ENCODE data around the gene TTYH3. TPM values are rescaled to one million over a fixed set of nuclear protein-coding genes. Genes with fewer than 3 reads are reported as not detected.
"Not testable (repeated sequence)": the region's sequence is repeated elsewhere in the genome, so short reads cannot be mapped to it uniquely, and the experiment has no call there.

The TTYH3 gene
- total RNA-seq, 1 experiment from 2014 or later = 18.3 TPM

DNA sequence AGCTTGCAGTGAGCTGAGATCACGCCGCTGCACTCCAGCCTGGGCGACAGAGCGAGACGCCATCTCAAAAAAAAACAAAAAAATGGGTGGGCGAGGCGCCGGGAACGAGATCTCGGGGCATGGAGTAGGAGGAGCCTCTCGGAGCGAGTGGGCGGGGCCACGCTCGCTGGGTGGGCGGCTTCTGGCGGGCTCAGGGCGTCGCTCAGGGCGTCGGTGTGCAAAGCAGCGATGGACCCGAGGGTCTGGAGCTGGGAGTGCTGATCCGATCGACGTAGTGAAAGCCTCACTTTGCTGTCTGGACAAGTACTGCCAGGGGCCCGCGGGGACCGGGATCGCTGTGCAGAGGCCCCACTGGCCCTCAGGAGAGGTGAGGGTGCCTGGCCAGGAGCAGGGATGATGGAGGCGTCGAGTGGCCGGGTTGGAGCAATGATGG is 33.6 kb downstream of the TTYH3 start:
- DNase-seq (ENCODE audit: low read depth) = no peak

DNA sequence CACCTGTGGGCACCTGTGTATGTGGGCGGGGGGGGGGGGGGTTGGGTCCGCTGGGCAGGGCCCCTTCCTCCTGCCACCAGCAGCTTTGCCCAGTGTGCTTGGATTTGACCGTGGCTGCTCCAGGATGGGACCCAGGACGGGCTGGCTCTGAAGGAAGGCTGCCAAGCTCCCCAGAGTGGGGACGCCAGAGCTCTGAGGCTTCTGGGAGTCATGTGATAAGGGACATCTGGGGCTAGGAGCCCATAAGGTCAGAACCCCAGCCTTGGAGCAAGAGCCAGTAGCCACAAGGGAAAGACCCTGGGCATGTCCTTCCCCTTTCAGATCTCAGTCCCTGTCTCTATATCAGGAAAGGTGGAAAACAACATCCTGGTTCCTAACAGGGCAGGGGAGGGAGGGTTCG is 34.4 kb downstream of the TTYH3 start:
- no peak for DNase-seq (ENCODE audit: low read depth)

DNA sequence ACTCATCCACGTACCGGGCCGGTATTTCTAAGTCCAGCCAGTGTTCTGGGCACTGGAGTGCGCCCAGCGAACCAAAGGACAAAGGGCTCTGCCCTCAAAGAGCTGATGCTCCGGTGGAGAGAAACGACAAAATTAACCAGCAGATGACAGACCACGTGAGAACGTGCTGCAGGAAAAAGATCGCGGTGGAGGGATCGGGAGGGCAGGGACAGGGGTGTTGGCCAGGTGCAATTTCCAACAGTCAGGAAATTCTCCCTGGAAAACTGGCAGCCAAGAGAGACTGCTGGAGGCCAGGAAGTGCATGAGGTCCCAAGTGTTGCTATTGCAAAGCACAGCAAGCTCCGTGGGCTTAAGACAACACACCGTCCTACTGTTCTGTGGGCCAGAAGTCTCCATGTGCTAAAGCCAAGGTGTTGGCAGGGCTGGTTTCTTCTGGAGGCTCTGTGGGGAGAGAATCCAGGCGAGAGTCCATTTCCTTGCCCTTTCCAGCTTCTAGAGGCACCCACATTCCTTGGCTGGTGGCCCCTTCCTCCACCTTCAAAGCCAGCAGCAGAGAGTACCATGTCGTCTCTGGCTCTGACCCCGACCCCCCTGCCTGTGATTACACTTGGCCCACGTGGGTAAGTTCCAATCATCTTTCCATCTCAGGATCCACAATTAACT is 34.9 kb downstream of the TTYH3 start:
- no peak for DNase-seq (ENCODE audit: low read depth)

GRCh38 chr7:2667843-2668242 is 36.1 kb downstream of the TTYH3 start:
- DNase-seq (ENCODE audit: low read depth) = no peak

GRCh38 chr7:2668401-2668800 is 36.6 kb downstream of the TTYH3 start:
- DNase-seq (ENCODE audit: low read depth) = no peak

DNA sequence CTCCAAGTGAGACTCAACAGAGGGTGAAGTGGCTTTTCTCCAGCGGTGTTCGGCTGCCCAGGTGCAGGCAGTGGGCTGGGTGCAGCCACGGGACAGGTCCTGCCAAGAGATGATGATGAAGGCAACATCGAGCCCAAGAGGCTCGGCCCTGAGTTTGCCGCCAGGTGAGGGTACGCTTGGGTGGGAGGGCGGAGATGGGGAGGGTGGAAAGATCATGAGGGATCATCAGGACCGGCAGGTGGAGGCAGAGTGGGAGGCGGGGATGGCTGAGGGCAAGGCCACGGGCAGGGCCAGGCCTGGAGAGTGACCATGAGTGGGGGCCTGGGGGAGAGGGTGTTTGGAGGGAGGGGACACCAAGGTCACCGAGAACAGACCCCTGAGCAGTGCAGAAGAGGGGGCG is 38.4 kb downstream of the TTYH3 start:
- no peak for DNase-seq (ENCODE audit: low read depth)

GRCh38 chr7:2670720-2671391 is 39.1 kb downstream of the TTYH3 start:
- peak; percentile 79 for DNase-seq (ENCODE audit: low read depth)

- not testable (repeated sequence) for DNase-seq (ENCODE audit: low read depth)
Observed at GRCh38 chr7:2673214-2673613, 41.4 kb downstream of the TTYH3 start.

- DNase-seq (ENCODE audit: low read depth) = no peak
Observed at GRCh38 chr7:2673934-2674333, 42.1 kb downstream of the TTYH3 start.

DNA sequence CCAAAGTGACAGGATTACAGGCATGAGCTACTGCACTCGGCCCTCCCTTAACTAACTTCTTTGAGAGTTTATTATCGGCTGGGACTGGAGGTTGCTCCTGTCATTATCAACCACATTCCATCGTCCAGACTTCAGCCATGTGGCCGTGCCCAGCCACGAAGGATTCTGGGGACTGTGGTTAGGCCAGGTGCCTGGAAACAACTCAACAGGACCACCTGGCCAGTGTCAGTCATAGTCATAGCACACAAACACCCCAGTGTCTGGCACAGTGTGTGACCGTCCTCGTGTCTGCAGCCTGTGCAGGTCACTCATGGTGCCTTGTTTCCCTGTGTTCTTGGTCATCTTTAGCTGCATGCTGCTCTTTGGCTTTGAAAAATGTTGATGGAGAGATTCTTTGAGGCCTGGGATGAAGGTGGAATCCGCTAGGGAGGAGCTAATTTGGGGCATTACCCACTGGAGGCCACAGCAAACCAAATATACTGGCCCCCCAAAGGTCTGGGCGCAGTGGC is 43.5 kb downstream of the TTYH3 start:
- no peak for DNase-seq (ENCODE audit: low read depth)

GRCh38 chr7:2676576-2676975 is 44.8 kb downstream of the TTYH3 start:
- DNase-seq (ENCODE audit: low read depth) = not testable (repeated sequence)

GRCh38 chr7:2678454-2678853 is 46.7 kb downstream of the TTYH3 start:
- not testable (repeated sequence) for DNase-seq (ENCODE audit: low read depth)

GRCh38 chr7:2679135-2680127 is 47.6 kb downstream of the TTYH3 start:
- DNase-seq (ENCODE audit: low read depth) = not testable (repeated sequence)

- DNase-seq (ENCODE audit: low read depth) = no peak
Observed at GRCh38 chr7:2680256-2680655, 48.5 kb downstream of the TTYH3 start.

DNA sequence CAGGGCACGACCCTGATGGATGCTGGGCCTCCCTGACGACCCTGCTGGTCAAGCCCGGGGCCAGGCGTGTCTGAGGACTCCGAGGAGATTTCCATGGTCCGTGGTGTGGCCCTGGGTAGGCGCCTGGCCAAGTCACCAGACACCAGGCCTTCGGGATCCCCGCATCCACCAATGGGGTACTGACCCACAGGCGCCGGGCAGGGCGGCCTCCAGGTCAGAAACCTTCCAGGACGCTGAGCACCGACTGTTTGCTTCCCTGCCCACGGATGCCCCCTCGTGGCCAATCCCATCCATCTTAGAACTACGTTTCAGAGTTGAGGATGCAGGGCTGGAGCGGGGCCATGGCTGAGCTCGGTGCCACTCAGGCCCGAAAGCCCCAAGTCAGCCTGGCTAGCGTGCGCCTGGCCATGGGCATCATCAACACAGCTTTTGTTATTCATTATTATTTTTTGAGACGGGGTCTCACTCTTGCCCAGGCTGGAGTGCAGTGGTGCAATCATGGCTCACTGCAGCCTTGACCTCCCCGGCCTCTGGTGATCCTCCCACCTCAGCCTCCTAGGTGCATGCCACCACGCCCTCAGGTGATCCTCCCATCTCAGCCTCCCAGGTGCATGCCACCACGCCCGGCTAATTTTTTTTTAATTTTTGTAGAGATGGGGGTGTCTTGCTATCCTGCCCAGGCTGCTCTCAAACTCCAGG is 49.2 kb downstream of the TTYH3 start:
- peak; percentile 82 for DNase-seq (ENCODE audit: low read depth)

DNA sequence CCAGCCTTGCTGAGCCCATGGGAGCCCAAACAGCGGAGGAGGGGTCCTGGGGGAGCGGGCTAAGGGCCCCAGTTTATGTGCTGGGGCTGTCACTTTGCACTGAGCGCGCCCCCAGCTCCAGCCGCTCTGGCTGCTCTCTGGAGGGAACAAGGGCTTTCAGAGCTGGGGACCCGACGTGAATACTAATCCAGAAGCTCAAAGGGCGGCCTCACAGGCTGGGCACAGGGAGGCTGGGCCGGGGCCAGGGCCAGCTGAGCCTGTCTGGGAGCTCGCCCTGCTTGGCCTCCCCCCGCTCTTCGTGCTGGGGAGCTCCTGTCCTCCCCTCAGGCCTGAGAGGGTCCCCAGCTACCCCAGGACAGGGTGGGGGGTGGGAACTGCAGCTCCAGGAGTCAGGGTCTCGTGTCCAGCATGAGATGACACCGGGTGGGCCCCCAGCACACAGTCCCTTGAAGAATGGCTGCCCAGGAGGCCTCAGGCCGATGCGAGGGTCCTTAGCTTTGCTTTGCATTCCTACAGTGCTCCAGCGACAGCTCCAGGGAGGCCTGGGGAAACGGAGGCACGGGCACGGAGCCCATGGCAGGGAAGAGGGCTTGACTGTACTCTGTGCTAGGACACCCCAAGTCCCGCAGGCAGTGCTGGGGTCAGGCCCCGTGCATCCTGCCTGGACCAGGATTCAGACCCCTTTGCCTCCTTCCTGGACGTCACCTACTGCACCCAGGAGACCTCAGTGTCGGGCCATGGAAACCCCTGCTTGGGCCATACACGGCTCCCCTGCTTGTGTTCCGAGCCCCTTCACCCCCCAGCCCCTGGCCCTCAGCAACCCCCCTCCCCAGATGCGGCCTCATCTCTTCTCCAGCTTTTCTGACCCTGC is 50.4 kb downstream of the TTYH3 start:
- no peak for DNase-seq (ENCODE audit: low read depth)

- DNase-seq (ENCODE audit: low read depth) = no peak
Observed at GRCh38 chr7:2684501-2684900, 52.7 kb downstream of the TTYH3 start.

DNA sequence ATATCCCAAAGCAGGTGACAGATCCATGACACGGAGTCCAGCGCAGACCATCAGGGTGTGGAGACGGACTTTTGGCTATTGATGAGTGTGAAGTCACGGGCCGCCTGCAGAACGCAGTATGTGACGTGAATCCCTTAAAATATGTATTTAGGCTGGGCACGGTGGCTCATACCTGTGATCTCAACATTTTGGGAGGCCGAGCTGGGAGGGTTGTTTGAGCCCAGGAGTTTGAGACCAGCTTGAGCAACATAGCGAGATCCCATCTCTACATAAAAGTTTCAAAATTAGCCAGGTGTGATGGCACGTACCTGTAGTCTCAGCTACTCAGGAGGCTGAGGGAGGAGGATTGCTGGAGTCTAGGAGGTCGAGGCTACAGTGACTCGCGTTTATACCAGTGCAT is 54.3 kb downstream of the TTYH3 start:
- no peak for DNase-seq (ENCODE audit: low read depth)

GRCh38 chr7:2687338-2687869 is 55.6 kb downstream of the TTYH3 start:
- DNase-seq (ENCODE audit: low read depth) = peak; percentile 87

- peak; percentile 27 for DNase-seq (ENCODE audit: low read depth)
Observed at GRCh38 chr7:2687881-2688318, 56.1 kb downstream of the TTYH3 start, which contains the start of gene AMZ1. TSS of gene AMZ1 (plus strand) at chr7:2688202. CDS start at chr7:2700452, 12,250 bp downstream.
